ENCODE measurements around the gene DCLK1. TPM values are rescaled to one million over a fixed set of nuclear protein-coding genes. Genes with fewer than 3 reads are reported as not detected.

The DCLK1 gene
- total RNA-seq, 1 donor from 2014 or later = 3.9 TPM

GRCh38 chr13:35909837-35910540 is 221.2 kb downstream of the DCLK1 start:
- H3K27me3 Mint-ChIP-seq = peaks cover 42% of the 10 kb centered on the region
- TF ChIP-seq, protein P1, sequence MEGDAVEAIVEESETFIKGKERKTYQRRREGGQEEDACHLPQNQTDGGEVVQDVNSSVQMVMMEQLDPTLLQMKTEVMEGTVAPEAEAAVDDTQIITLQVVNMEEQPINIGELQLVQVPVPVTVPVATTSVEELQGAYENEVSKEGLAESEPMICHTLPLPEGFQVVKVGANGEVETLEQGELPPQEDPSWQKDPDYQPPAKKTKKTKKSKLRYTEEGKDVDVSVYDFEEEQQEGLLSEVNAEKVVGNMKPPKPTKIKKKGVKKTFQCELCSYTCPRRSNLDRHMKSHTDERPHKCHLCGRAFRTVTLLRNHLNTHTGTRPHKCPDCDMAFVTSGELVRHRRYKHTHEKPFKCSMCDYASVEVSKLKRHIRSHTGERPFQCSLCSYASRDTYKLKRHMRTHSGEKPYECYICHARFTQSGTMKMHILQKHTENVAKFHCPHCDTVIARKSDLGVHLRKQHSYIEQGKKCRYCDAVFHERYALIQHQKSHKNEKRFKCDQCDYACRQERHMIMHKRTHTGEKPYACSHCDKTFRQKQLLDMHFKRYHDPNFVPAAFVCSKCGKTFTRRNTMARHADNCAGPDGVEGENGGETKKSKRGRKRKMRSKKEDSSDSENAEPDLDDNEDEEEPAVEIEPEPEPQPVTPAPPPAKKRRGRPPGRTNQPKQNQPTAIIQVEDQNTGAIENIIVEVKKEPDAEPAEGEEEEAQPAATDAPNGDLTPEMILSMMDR (IDR thresholded peaks at IDR 0.05; ENCODE audit: unreplicated experiment) = no peak
- no peaks in the 10 kb centered on the region for H3K4me1 Mint-ChIP-seq (ENCODE audit: low read depth)
- DNase-seq (ENCODE audit: low spot score, unreplicated experiment) = no peak
- no peak overlapping the region for H3K4me3 Mint-ChIP-seq (ENCODE audit: low read depth)
- H3K9me3 Mint-ChIP-seq (ENCODE audit: low read depth) = no peaks in the 10 kb centered on the region
- H3K36me3 Mint-ChIP-seq (ENCODE audit: insufficient read depth) = no peaks in the 10 kb centered on the region
- no peak overlapping the region for H3K27ac Mint-ChIP-seq

DNA sequence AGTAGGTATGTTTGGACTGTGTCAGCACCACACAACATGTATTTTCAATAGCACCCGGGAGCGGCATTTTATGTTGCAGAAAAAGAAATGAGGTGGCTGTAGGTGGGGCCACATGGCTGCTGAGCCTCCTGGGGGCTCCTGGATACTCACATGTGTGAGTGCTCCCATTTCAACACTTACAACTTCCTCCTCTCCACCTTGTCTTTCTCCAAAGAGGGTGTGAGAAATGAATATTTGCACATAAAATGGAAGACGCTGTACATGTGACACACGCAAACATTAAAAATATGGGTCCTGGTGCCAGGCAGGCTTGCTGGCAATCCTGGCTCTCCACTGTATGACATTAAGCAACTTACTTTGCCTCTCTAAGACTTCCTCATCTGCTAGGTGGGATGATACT is 222.1 kb downstream of the DCLK1 start:
- Mint-ChIP-seq H3K4me1 (ENCODE audit: low read depth) (no peaks in the 10 kb centered on the region), H3K4me3 (ENCODE audit: low read depth) (no peak overlapping the region), H3K27me3 (peaks cover 49% of the 10 kb centered on the region), H3K9me3 (ENCODE audit: low read depth) (no peaks in the 10 kb centered on the region), H3K36me3 (ENCODE audit: insufficient read depth) (no peaks in the 10 kb centered on the region), H3K27ac (no peak overlapping the region)
- TF ChIP-seq, protein P1 (IDR thresholded peaks at IDR 0.05; ENCODE audit: unreplicated experiment) = no peak
- no peak for DNase-seq (ENCODE audit: low spot score, unreplicated experiment)

DNA sequence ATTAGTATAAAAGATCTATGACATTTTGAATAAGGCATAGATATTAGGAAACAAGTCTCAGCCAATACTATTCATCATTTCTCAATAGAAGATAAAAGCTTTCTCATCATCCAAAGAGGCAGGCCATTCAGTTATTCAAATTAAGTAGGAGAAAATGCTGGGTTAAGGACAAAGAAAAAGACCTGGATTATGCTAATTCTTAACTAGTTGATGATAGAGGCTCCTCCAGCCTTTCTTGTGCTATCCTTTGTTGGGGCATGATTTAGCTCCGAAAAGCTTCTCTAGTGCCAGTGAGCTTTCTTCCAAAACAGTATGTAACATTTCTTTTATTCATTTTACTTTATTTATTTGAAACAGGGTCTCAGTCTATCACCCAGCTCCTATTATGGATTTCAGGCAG is 223.0 kb downstream of the DCLK1 start:
- TF ChIP-seq, protein P1 (IDR thresholded peaks at IDR 0.05; ENCODE audit: unreplicated experiment) = no peak
- Mint-ChIP-seq H3K4me1 (ENCODE audit: low read depth) (no peaks in the 10 kb centered on the region), H3K4me3 (ENCODE audit: low read depth) (no peak overlapping the region), H3K36me3 (ENCODE audit: insufficient read depth) (no peaks in the 10 kb centered on the region), H3K27me3 (peaks cover 56% of the 10 kb centered on the region), H3K9me3 (ENCODE audit: low read depth) (no peaks in the 10 kb centered on the region), H3K27ac (no peak overlapping the region)
- DNase-seq (ENCODE audit: low spot score, unreplicated experiment) = no peak

DNA sequence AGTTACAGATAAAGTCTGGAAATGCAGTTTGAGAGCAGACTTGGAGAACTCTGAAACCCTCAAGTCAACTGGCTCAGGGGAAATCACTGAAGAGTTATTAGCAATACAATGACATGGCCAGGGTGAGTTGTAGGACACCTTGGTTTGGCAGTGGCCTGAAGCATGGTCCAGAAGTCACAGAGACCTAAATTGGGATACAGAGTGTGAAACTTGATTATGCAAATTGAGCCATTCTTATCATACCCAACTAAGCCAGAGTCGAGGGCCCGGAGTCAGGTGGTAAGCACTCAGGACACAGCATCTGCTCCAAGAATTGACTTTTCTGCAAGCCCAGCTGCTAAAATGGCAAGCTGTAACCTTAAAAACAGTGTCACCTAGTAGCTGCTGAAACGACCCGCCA is 224.5 kb downstream of the DCLK1 start:
- no peak overlapping the region for H3K4me3 Mint-ChIP-seq (ENCODE audit: low read depth)
- H3K36me3 Mint-ChIP-seq (ENCODE audit: insufficient read depth) = no peaks in the 10 kb centered on the region
- no peak for DNase-seq (ENCODE audit: low spot score, unreplicated experiment)
- H3K27ac Mint-ChIP-seq = no peak overlapping the region
- H3K27me3 Mint-ChIP-seq = peaks cover 64% of the 10 kb centered on the region
- no peaks in the 10 kb centered on the region for H3K9me3 Mint-ChIP-seq (ENCODE audit: low read depth)
- TF ChIP-seq, protein P1 (IDR thresholded peaks at IDR 0.05; ENCODE audit: unreplicated experiment) = no peak
- no peaks in the 10 kb centered on the region for H3K4me1 Mint-ChIP-seq (ENCODE audit: low read depth)

DNA sequence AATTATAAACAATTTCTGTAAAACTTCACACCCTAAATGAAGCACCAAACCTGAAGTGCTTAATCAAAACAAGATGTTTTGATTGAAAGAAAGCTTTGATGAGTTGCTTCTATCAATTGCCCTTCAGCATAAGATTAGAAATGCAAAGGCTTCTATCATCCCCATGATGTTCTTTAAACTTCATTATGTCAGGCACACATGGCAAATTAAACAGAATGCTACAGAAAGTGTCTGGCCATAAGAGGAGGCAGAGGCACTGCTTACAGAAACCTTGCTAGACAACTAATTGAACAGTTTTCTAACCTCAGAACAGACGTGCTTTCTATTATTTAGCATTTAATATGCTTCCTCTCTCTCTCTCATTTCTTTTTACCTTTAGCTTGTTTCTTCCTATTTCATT is 228.1 kb downstream of the DCLK1 start:
- DNase-seq (ENCODE audit: low spot score, unreplicated experiment) = no peak
- TF ChIP-seq, protein P1 (IDR thresholded peaks at IDR 0.05; ENCODE audit: unreplicated experiment) = no peak

More for the DNA sequence above, 228.1 kb downstream of the DCLK1 start:
- peaks cover 62% of the 10 kb centered on the region for H3K27me3 Mint-ChIP-seq
- no peak overlapping the region for H3K27ac Mint-ChIP-seq
- H3K9me3 Mint-ChIP-seq (ENCODE audit: low read depth) = no peaks in the 10 kb centered on the region
- H3K36me3 Mint-ChIP-seq (ENCODE audit: insufficient read depth) = no peaks in the 10 kb centered on the region
- H3K4me1 Mint-ChIP-seq (ENCODE audit: low read depth) = no peaks in the 10 kb centered on the region
- H3K4me3 Mint-ChIP-seq (ENCODE audit: low read depth) = no peak overlapping the region
